GM20000 (cell line): ENCODE measurements around the gene ASPSCR1.

Experiments
- DNase-seq: peaks from one replicate; pipeline ENCODE4 v3.0.0; 2012; ENCODE audit warnings: low spot score
- TF ChIP-seq, protein P1 (sequence below): IDR thresholded peaks from 2 replicates; pipeline ENCODE4 v1.5.1; 2012; ENCODE audit warnings: mild to moderate bottlenecking, control low read depth; ENCODE audit errors: extremely low read depth, missing control alignments

The ASPSCR1 gene

DNA sequence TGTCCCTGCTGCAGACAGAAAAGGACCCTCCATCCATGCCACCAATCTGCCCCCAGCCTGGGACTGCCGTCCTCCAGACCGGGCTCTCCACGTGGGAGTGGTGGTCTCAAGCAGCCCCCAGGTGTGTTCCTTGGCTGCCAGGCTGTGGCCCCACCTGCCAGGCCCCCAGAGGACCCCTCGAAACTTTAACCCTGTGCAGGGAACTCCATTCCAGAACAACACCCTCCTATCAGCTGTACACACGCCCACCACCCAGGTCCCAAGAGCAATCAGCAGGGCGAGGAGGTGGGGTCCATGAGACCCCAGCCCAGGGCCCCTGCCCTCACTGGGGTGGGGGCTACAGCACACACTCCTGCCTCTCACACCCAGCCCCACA, 41.7 kb upstream of the ASPSCR1 start:
- no peak for DNase-seq
- TF ChIP-seq, protein P1, sequence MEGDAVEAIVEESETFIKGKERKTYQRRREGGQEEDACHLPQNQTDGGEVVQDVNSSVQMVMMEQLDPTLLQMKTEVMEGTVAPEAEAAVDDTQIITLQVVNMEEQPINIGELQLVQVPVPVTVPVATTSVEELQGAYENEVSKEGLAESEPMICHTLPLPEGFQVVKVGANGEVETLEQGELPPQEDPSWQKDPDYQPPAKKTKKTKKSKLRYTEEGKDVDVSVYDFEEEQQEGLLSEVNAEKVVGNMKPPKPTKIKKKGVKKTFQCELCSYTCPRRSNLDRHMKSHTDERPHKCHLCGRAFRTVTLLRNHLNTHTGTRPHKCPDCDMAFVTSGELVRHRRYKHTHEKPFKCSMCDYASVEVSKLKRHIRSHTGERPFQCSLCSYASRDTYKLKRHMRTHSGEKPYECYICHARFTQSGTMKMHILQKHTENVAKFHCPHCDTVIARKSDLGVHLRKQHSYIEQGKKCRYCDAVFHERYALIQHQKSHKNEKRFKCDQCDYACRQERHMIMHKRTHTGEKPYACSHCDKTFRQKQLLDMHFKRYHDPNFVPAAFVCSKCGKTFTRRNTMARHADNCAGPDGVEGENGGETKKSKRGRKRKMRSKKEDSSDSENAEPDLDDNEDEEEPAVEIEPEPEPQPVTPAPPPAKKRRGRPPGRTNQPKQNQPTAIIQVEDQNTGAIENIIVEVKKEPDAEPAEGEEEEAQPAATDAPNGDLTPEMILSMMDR = no peak

DNA sequence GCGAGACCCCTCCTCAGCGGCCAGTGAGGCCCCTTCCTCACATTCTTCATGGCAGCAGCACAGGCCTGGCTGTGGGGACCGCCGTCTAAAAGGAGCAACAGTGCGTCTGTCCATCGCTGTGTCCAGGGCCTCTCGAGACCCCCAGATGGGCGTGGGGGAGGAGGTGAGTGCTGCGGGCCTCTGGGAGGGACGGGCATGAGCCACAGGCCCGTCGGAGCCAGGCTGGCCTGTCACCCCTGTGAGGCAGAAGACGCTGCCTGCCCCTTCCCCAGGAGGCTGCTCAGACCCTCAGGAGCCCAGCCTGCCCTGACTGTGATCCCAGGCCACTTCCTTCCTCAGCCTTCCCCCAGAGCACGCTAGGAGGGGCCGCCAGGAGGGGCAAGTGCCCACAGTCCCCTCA, 38.2 kb upstream of the ASPSCR1 start:
- TF ChIP-seq, protein P1 = no peak
- DNase-seq = no peak

DNA sequence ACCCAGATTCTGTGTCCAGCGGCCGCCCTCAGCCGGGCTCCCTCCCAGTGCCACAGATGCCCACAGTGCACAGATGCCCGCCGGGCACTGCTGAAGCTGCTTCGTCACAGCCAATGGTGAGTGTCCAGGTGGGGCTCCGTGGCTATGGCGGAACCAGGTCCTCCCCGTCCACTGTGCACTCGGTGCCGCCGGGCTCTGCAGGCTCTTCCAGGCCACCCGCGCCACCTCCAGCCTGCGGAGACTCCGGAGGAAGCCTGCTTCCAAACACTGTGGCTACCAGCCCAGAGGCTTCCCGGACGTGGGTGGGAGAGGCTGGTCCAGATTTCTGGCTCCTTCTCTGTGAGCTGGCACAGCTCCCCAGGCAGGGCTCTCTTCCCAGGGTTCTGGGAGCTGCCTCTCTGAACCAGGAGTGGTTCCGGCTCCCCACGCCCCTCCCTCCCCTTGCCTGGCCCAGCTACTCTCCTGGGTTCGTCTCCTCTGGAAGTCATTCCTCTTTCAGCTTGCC, 37.5 kb upstream of the ASPSCR1 start:
- DNase-seq = no peak
- TF ChIP-seq, protein P1 = no peak

DNA sequence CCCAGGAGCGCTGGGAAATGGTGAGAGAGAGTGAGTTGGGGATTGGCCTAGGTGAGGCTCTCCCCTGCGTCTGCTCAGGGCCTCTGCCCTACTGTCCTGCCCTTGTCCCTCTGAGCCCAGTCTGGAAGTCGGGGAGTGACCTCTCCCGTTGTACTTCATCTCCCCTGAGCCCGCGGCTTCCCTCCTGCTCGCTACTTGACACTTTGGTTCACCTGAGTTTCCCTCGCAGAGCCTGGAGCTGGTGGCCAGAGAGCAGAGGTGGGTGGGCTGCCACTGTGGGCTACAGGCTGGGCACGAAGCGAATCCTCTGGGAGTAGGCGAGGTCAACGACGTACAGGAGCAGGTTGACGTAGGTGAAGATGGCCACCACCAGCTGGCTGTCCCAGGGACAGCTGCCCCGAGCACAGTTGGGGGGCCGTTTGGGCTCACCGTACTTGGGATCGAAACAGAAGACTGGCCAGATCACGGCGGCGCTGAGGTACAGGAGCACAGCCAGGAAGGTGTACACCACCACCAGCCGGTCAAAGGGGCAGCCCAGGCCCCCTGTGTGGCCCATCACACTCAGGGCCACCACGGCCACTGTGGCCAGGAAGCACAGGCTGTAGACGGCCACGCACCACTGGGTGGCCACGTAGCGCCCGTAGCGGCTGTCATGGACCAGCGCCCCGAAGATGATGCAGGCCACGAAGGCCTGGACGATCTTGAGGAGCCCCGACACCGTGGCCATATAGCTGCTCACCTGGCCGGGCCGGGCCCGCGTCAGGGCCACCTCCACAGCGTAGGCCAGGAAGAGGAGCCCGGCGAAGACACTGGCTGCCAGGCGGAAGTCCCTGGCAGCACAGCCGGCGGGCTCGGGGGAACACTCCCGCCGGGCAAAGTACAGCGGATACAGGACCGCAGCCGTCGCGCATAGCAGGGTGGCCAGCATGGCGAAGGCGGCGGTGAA, 36.6 kb upstream of the ASPSCR1 start:
- TF ChIP-seq, protein P1 = no peak

DNA sequence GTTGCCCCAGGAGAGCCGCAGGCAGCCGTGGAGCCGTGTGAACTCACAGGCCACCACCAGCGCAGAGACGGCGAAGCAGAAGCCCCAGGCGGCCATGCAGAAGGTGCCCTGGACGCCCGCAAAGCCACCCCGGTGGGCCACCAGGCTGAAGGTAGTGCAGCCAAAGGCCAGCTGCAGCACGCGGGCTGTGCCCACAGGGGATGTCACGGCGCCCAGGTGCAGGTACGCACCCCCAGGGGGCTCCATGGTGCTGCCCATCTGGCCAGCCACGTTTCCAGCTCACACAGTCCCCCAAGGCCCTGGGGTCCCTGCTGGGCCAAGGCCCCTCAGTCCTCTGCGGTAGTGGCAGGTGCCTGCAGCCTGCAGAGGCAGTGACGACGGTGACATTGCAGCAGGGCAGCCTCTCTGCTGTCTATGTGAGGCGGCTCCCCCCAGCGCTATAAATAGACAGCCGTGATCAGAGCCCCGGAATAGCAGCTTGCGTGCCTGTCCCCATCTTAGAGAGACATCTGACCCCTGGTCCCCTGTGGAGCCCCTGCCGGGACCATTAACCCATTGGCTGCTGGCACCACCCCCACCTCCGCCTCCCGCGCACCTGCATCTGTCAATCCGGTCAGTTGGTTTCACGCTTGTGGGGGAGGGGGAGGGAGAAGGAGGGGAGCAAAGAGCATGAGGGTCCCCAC, 35.8 kb upstream of the ASPSCR1 start:
- DNase-seq = no peak
- TF ChIP-seq, protein P1 = no peak

More for the DNA sequence above, 36.6 kb upstream of the ASPSCR1 start:
- no peak for DNase-seq

DNA sequence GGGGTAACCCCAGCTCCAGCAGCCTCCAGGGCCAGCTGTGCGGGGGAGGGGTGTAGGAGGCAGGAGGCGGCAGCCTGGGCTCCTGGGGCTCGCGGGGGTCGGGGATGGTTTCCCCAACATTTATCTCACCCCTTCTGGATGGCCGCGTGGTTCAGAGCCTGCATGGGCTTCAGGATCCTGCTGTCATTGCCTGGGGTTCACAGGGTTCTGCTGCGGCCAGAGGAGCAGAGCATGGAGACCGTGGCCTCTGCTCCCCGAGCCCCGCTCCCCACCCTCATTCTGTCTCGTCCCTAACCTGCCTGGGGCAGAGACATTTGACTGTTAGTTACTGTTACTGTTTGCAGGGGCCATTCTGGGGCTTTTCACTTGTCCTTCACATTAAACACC, 35.3 kb upstream of the ASPSCR1 start:
- TF ChIP-seq, protein P1 = no peak
- no peak for DNase-seq

DNA sequence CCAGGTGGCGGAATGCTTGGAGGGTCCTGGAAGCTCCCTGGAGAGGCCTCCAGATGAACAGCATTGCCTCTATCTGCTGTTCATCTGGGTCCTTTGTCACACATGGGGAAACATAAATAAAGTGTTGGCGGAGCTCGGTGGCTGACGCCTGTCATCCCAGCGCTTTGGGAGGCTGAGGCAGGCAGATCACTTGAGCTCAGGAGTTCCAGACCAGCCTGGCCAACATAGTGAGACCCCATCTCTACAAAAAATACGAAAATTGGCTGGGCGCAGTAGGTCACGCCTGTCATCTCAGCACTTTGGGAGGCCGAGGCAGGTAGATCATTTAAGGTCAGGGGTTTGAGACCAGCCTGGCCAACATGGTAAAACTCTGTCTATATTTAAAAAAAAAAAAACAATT, 32.6 kb upstream of the ASPSCR1 start:
- no peak for DNase-seq
- TF ChIP-seq, protein P1 = no peak
